Measurements from ENCODE around the gene SMIM9. TPM values are rescaled to one million over a fixed set of nuclear protein-coding genes. Genes with fewer than 3 reads are reported as not detected.
"Not testable (repeated sequence)": the region's sequence is repeated elsewhere in the genome, so short reads cannot be mapped to it uniquely, and the experiment has no call there.

SMIM9 gene
- total RNA-seq, 2 donors from 2014 or later = not detected

- peaks cover 34% of the 10 kb centered on the region for H3K9me3 Mint-ChIP-seq
- no peaks in the 10 kb centered on the region for H3K4me1 ChIP-seq (ENCODE audit: control insufficient read depth, insufficient read depth, low read length)
- no peaks in the 10 kb centered on the region for H3K36me3 Mint-ChIP-seq (ENCODE audit: low read depth)
- TF ChIP-seq CTCF (conservative IDR thresholded peaks at IDR 0.05) = no peak
- H3K36me3 ChIP-seq (ENCODE audit: control insufficient read depth, insufficient read depth, low read length) = no peaks in the 10 kb centered on the region
- H3K4me3 Mint-ChIP-seq = no peak overlapping the region
- H3K27me3 ChIP-seq (ENCODE audit: control insufficient read depth, insufficient read depth, low read length, poor library complexity, severe bottlenecking) = no peaks in the 10 kb centered on the region
- no peak overlapping the region for H3K4me3 ChIP-seq (ENCODE audit: low read length)
- no peak overlapping the region for H3K27ac Mint-ChIP-seq
- H3K27me3 Mint-ChIP-seq (ENCODE audit: insufficient read depth) = no peaks in the 10 kb centered on the region
- H3K4me1 Mint-ChIP-seq = peaks cover 3% of the 10 kb centered on the region
- no peak for DNase-seq
- no peaks in the 10 kb centered on the region for H3K9me3 ChIP-seq (ENCODE audit: control insufficient read depth, low read length)
- no peak overlapping the region for H3K9ac ChIP-seq (ENCODE audit: extremely low read depth, low read length, poor library complexity, severe bottlenecking)
- H3K27ac ChIP-seq (ENCODE audit: low read depth, low read length) = no peak overlapping the region
Measured at GRCh38 chrX:154829134-154829533, 5.3 kb downstream of the SMIM9 start.

GRCh38 chrX:154828016-154828408, 6.5 kb downstream of the SMIM9 start:
- Mint-ChIP-seq H3K4me1 (peaks cover 3% of the 10 kb centered on the region), H3K27me3 (ENCODE audit: insufficient read depth) (no peaks in the 10 kb centered on the region), H3K4me3 (no peak overlapping the region), H3K9me3 (peaks cover 36% of the 10 kb centered on the region), H3K36me3 (ENCODE audit: low read depth) (no peaks in the 10 kb centered on the region), H3K27ac (no peak overlapping the region)
- no peak for DNase-seq
- H3K27ac ChIP-seq (ENCODE audit: low read depth, low read length) = no peak overlapping the region
- WGBS, 2 experiments (ENCODE audit: insufficient coverage in 1 of 2, insufficient read length in 1 of 2) = 92% methylated on average over 1 of the region's 2 CpGs; no CpG with 5 or more reads in 1 of the 2 experiments
- H3K36me3 ChIP-seq (ENCODE audit: control insufficient read depth, insufficient read depth, low read length) = no peaks in the 10 kb centered on the region
- TF ChIP-seq CTCF (conservative IDR thresholded peaks at IDR 0.05) = no peak
- H3K4me3 ChIP-seq (ENCODE audit: low read length) = no peak overlapping the region
- H3K27me3 ChIP-seq (ENCODE audit: control insufficient read depth, insufficient read depth, low read length, poor library complexity, severe bottlenecking) = no peaks in the 10 kb centered on the region
- no peaks in the 10 kb centered on the region for H3K9me3 ChIP-seq (ENCODE audit: control insufficient read depth, low read length)
- no peak overlapping the region for H3K9ac ChIP-seq (ENCODE audit: extremely low read depth, low read length, poor library complexity, severe bottlenecking)
- H3K4me1 ChIP-seq (ENCODE audit: control insufficient read depth, insufficient read depth, low read length) = no peaks in the 10 kb centered on the region

- Histone ChIP-seq H3K4me1 (ENCODE audit: control insufficient read depth, insufficient read depth, low read length) (no peaks in the 10 kb centered on the region), H3K27ac (ENCODE audit: low read depth, low read length) (no peak overlapping the region), H3K36me3 (ENCODE audit: control insufficient read depth, insufficient read depth, low read length) (no peaks in the 10 kb centered on the region), H3K9me3 (ENCODE audit: control insufficient read depth, low read length) (no peaks in the 10 kb centered on the region), H3K27me3 (ENCODE audit: control insufficient read depth, insufficient read depth, low read length, poor library complexity, severe bottlenecking) (no peaks in the 10 kb centered on the region), H3K4me3 (ENCODE audit: low read length) (no peak overlapping the region), H3K9ac (ENCODE audit: extremely low read depth, low read length, poor library complexity, severe bottlenecking) (no peak overlapping the region)
- H3K4me3 Mint-ChIP-seq = no peak overlapping the region
- peaks cover 3% of the 10 kb centered on the region for H3K4me1 Mint-ChIP-seq
- no peak overlapping the region for H3K27ac Mint-ChIP-seq
- peaks cover 36% of the 10 kb centered on the region for H3K9me3 Mint-ChIP-seq
- no peaks in the 10 kb centered on the region for H3K27me3 Mint-ChIP-seq (ENCODE audit: insufficient read depth)
- H3K36me3 Mint-ChIP-seq (ENCODE audit: low read depth) = no peaks in the 10 kb centered on the region
- WGBS, 2 experiments (ENCODE audit: insufficient coverage in 1 of 2, insufficient read length in 1 of 2) = 87 to 100% methylated on average over 1 to 4 of the region's 4 CpGs
- TF ChIP-seq CTCF (conservative IDR thresholded peaks at IDR 0.05) = no peak
- DNase-seq = no peak
Measured at GRCh38 chrX:154827194-154828015, 7.1 kb downstream of the SMIM9 start.

- H3K27me3 ChIP-seq (ENCODE audit: control insufficient read depth, insufficient read depth, low read length, poor library complexity, severe bottlenecking); H3K9me3 ChIP-seq (ENCODE audit: control insufficient read depth, low read length); H3K4me3 Mint-ChIP-seq; H3K36me3 ChIP-seq (ENCODE audit: control insufficient read depth, insufficient read depth, low read length); H3K27ac ChIP-seq (ENCODE audit: low read depth, low read length); H3K36me3 Mint-ChIP-seq (ENCODE audit: low read depth); H3K4me3 ChIP-seq (ENCODE audit: low read length); H3K4me1 Mint-ChIP-seq; H3K9ac ChIP-seq (ENCODE audit: extremely low read depth, low read length, poor library complexity, severe bottlenecking); DNase-seq; H3K27ac Mint-ChIP-seq; H3K4me1 ChIP-seq (ENCODE audit: control insufficient read depth, insufficient read depth, low read length); H3K27me3 Mint-ChIP-seq (ENCODE audit: insufficient read depth): not testable (repeated sequence)
- H3K9me3 Mint-ChIP-seq = peaks cover 46% of the 10 kb centered on the region
- no CpG with 5 or more reads among the region's 3 CpGs for WGBS, 2 experiments (ENCODE audit: insufficient coverage in 1 of 2, insufficient read length in 1 of 2)
Measured at GRCh38 chrX:154825586-154825985, 8.9 kb downstream of the SMIM9 start.
